Fibroblast of skin of left quadriceps (primary cell): ENCODE results near the gene RAPGEF5.
"Not testable (repeated sequence)": the region's sequence is repeated elsewhere in the genome, so short reads cannot be mapped to it uniquely, and the experiment has no call there.

ENCODE experiments used
- DNase-seq, 2 experiments: peaks; one replicate each; pipeline ENCODE4 v3.0.0-alpha.2; 2013; ENCODE audit warnings: low read depth in 2 of 2

Gene RAPGEF5

DNA sequence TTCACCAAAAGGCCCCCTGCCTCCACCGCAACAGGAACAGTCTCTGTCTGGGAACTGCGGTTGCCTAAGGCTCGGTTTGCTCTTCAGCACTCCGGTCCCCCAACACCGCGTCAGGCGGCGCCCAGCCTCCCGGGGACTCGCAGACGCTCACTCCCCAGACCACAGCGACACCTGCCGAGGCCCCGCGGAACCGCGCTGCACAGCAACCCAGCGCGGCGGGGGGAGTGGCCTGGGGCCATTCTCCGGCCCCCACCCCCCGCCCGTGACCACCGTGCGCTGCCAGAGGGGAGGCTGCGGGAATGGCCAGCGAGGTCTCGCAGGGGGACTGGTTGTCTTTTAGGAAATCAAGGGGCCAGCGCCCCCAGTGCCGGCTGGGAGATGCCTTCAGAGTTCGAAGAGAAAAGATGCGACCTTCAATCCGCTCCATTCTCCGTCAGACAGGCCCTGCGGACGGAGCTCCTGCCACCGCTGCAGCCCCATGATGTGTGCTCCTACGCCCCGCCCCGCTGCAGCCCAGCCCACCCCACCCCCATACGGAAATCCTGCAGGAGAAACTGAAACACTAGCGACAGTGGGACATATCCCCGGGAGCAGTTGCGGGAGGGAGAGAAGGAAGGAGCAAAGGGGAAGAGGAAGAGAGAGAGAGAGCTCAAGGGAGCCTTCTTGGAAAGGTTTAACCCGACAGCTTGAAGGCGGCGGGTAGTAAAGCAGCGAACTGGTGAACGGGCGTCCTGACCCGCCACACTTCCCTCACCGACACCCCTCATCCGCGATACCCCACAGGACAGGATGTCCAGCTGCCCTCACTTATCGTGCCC, 273.9 kb downstream of the RAPGEF5 start:
- DNase-seq, result peak; percentile 48 to 50

GRCh38 chr7:22082553-22082885, 274.4 kb downstream of the RAPGEF5 start:
- DNase-seq, result no peak

GRCh38 chr7:22080219-22080618, 276.7 kb downstream of the RAPGEF5 start:
- not testable (repeated sequence) for DNase-seq

- not testable (repeated sequence) for DNase-seq
Measured at GRCh38 chr7:22078872-22079271, 278.1 kb downstream of the RAPGEF5 start.

GRCh38 chr7:22075561-22075960, 281.4 kb downstream of the RAPGEF5 start:
- no peak for DNase-seq

- DNase-seq, result no peak
Measured at GRCh38 chr7:22074897-22075296, 282.1 kb downstream of the RAPGEF5 start.
